HG02588 (cell line): ENCODE results near the gene RPL11.
"Not testable (repeated sequence)": the region's sequence is repeated elsewhere in the genome, so short reads cannot be mapped to it uniquely, and the experiment has no call there.

Source experiments
- ATAC-seq: cut with Tn5 transposase; IDR thresholded peaks from one replicate; pipeline ENCODE4 v1.9.1; 2021; ENCODE audit warnings: mild to moderate bottlenecking, moderate library complexity; ENCODE audit not compliant: unreplicated experiment

RPL11 gene

DNA sequence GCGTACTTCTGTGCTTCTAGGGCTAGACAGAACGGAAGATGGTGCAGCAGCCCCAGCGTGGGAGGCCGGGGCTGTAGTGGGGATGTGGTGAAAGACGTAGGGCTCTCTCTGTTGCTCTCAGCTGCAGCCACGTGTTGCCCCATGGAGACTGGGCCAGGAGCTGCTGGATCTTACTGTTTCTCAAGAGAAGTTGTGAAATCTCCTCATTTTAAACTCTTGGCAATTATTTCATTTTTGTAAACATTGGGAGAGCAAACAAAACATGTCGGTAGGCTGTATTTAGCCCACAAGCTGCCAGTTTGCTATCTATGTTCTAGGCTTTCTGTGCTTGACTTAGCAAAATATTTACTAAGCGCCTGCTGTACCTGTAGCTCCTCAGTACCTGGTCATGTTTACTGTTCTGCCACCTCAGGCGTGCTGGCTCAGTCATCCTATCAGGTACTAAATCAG lies 35.8 kb downstream of the RPL11 start:
- ATAC-seq, result no peak

DNA sequence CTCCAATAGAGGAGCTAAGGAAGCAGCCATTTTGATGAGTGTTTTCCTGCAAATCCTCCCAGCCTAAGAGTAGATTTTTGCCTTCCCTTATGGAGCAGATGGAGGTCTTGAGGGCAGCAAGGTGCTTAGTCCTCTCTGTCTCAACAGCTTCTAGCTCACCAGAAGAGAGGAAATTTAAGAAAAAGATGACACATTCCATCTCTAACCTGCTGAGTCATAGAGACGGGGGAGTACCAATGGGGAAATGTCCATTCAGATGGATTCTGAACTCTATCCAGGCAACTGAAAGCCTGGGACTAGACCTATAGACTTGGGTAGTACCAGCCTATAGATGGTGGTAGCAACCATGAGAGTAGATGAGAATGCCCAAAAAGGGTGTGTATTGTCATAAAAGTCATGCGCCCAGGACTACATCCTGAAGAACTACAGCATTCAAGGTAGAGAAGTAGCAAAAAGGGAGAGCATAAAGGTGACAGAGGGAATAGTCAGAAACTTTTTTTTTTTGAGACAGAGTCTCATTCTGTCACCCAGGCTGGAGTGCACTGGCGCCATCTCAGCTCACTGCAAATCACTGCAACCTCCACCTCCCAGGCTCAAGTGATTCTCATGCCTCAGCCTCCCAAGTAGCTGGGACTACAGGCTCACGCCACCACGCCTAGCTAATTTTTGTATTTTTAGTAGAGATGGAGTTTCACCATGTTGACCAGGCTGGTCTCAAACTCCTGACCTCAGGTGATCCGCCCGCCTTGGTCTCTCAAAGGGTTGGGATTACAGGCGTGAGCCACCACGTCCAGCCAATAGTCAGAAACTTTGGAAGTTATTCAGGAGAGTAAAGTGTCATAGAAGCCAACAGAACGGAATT lies 41.0 kb downstream of the RPL11 start:
- no peak for ATAC-seq

DNA sequence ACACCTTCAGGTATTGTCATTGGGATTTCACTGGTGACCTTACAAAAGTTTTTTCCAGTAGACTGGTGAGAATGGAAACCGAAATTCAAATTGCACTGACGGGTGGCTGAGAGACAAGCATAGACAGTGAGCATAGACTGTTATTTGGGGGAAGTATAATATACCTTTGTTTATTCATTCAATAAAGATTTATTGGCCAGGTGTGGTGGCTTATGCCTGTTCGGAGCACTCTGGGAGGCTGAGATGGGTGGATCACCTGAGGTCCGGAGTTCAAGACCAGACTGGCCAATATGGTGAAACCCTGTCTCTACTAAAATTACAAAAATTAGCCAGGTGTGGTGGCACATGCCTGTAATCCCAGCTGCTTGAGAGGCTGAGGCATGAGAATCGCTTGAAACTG lies 41.7 kb downstream of the RPL11 start:
- not testable (repeated sequence) for ATAC-seq

DNA sequence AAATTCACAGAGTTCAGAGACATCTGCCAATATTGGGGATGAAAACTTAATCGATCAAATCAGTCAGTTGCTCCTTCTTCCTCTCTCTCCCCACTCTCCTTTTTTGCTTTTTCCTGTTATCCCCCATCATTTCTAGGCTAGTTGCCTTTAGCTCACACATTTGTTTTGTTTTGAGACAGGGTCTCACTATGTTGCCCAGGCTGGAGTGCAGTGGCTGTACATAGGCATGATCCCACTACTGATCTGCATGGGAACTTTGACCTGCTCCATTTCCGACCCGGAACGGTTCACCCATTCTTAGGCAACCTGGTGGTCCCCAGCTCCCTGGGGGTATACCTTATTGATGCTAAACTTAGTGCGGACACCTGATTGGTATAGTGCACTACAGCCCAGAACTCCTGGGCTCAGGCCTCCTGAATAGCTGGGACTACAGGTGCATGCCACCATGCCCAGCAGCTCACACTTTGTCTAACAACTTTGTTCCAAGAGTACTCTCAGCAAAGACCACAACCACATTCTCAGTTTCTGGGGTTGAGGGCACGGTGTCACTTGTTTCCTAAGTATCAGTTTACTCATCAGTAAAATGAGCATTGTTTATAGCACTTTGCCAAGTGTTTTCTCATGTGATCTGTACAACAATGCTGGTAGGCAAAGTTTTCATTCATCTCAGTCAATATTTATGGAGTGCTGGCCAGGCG lies 45.0 kb downstream of the RPL11 start:
- no peak for ATAC-seq

DNA sequence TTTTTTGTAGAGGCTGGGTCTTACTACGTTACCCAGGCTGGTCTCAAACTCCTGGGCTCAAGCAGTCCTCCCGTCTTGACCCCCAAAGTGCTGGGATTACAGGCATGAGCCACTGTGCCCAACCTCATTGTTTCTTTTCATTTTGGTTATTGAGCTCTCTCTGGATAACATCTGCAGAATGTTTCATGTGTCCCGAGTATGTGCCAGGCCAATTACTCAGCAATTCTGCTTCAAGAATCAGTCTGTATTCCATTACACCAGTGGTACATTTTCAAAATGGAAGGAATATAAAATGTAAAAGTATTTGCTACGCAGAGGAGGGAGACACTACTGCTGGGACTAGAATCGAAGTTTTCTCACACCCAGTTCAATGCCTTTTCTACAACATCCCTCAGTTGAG lies 50.0 kb downstream of the RPL11 start:
- no peak for ATAC-seq

DNA sequence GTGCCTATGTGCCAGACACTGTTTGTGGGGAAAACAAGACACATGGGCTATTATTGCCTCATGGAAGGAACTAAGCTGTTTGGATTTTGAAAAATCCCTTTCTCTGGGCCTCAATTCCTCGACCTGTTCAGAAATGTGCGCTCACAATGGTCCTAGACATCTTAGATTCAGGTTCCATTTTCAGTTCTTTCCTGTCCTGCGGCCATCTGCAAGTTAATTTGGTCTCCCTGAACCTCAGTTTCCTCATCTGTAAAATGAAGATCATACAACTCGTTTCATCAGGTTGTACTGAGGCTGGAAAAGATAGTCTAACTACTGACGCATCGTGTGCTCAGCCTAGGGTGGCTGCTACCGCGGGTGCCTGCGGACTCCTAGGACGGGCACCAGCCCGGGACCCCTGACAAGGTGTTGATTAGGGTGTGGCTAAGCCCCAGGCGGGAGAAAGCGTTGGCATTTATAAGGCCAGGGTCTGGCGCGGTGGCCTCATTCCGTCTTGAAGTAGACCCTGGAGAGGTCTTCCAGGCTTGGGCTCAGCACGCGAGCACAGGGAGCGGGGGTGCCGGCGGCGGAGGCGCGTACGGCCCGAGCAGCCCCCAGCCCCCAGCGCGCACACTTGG lies 51.2 kb downstream of the RPL11 start:
- ATAC-seq, result no peak

DNA sequence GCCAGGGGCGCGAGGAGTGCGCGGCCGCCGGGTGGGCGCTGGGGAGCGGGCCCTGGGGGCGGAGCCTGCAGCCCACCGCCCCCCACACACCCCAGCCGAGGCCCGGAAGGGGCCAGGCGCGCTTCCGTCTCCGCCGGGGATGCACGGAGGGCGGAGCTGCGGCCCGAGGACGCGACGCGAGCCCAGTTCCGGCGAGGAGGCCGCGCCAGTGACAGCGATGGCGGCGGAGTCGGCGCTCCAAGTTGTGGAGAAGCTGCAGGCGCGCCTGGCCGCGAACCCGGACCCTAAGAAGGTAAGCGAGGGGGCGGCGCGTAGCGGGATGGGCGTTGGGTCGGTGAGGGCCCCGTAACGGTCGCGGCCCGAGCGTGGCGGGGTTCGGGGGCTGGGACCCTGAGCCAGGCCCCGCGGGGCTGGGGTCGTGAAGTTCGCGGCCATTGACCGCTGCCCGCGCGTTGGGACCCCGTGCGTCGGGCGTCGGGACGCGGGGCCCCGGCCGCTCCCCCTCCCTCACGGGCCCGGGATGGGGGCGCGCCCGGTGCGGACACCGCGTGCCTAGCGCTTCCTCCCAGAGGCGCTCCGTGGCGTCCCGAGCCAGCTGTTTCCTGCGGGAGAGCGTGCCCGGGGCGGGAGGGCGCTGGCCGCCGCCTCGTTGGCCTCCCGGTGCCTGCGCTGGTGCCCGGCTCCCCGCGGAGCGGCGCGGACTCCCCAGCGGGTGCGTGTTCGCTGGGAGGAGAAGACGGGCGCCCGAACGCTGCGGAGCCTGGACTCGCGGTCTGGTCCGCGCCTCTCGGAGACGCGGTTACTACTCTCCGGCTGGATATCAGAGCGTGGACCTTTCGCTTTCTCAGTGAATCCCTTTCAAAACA lies 51.9 kb downstream of the RPL11 start, which contains the start of gene ELOA:
Gene ELOA, plus strand, starts transcription at position 185 of the 866 bp plus-strand sequence. Its CDS starts 33 bp downstream, at position 218.
- peak; percentile 80 for ATAC-seq

DNA sequence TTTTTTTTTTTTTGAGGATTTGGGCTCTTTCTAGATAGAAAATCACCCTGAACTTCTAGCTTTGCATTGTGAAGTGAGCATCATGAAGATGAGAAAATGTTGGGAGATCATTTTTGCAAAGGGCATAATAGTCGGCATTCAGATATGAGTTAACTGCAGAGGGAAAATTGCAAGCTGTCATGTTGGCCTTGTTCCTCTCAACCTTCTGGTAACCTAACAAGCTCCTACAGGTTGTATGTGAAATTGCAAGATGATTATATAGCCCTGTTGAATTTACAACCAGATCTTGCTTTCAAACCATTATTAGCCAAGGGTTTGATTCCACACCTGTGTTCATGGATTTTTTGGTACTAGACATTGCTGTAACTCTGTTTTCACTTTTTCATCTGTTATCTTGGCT lies 53.9 kb downstream of the RPL11 start:
- no peak for ATAC-seq
